ENCODE measurements around the gene SNX17.

SNX17 gene

GRCh38 chr2:27381577-27382181 is 11.3 kb downstream of the SNX17 start:
- H3K9ac ChIP-seq (ENCODE audit: low read length) = no peak overlapping the region
- H3K27ac ChIP-seq (ENCODE audit: low read depth, low read length) = peak overlapping the region; percentile 95
- peaks cover 35% of the 10 kb centered on the region for H3K36me3 ChIP-seq (ENCODE audit: control insufficient read depth, insufficient read depth, low read length)
- no peaks in the 10 kb centered on the region for H3K27me3 ChIP-seq (ENCODE audit: control insufficient read depth, insufficient read depth, low read length)
- H3K4me3 ChIP-seq (ENCODE audit: low read length) = peak overlapping the region; percentile 83
- peaks cover 13% of the 10 kb centered on the region for H3K4me1 ChIP-seq (ENCODE audit: control insufficient read depth, insufficient read depth, low read length)

- Histone ChIP-seq H3K27me3 (ENCODE audit: control insufficient read depth, insufficient read depth, low read length) (no peaks in the 10 kb centered on the region), H3K9ac (ENCODE audit: low read length) (no peak overlapping the region), H3K27ac (ENCODE audit: low read depth, low read length) (no peak overlapping the region), H3K4me1 (ENCODE audit: control insufficient read depth, insufficient read depth, low read length) (no peaks in the 10 kb centered on the region), H3K36me3 (ENCODE audit: control insufficient read depth, insufficient read depth, low read length) (peaks cover 2% of the 10 kb centered on the region), H3K4me3 (ENCODE audit: low read length) (no peak overlapping the region)
These were observed 20.6 kb downstream of the SNX17 start for GRCh38 chr2:27390822-27391679.

DNA sequence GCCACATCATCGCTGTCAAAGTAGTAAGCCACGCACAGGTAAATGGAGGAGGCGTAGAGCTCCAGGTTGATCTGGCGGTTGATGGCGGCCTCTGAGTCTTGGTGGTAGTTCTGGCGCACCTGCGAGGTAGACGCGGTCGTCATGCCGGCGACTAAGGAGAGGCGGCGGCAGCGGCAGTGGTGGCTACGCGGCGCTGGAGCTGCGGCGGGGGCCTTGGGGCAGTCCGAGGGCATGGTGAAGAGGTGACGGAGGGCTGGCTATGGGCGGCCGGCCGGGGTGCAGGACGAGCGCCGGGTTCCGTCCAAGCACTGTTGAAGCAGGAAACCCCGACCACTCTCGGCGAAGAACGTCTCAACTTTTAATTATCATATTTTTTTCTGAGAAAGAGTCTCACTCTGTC is 22.8 kb downstream of the SNX17 start:
- no peaks in the 10 kb centered on the region for H3K36me3 ChIP-seq (ENCODE audit: control insufficient read depth, insufficient read depth, low read length)
- no peaks in the 10 kb centered on the region for H3K4me1 ChIP-seq (ENCODE audit: control insufficient read depth, insufficient read depth, low read length)
- H3K27me3 ChIP-seq (ENCODE audit: control insufficient read depth, insufficient read depth, low read length) = no peaks in the 10 kb centered on the region
- H3K27ac ChIP-seq (ENCODE audit: low read depth, low read length) = no peak overlapping the region
- H3K9ac ChIP-seq (ENCODE audit: low read length) = no peak overlapping the region
- H3K4me3 ChIP-seq (ENCODE audit: low read length) = no peak overlapping the region

DNA sequence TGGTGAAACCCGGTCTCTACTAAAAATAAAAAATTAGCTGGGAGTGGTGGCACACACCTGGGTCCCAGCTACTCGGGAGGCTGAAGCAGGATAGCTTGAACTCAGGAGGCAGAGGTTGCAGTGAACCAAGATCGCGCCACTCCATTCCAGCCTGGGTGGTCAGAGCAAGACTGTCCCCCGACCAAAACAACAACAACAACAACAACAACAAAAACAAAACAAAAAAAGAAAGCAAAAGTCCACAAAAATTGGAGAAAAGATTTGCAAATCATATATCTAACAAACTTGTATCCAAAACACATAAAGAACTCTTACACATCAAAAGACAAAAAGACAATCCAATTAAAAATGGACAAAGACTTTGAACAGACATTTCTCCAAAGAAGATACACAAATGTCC is 28.5 kb downstream of the SNX17 start:
- H3K27me3 ChIP-seq (ENCODE audit: control insufficient read depth, insufficient read depth, low read length) = no peaks in the 10 kb centered on the region
- no peak overlapping the region for H3K4me3 ChIP-seq (ENCODE audit: low read length)
- H3K27ac ChIP-seq (ENCODE audit: low read depth, low read length) = no peak overlapping the region
- no peaks in the 10 kb centered on the region for H3K36me3 ChIP-seq (ENCODE audit: control insufficient read depth, insufficient read depth, low read length)
- H3K4me1 ChIP-seq (ENCODE audit: control insufficient read depth, insufficient read depth, low read length) = no peaks in the 10 kb centered on the region
- no peak overlapping the region for H3K9ac ChIP-seq (ENCODE audit: low read length)

DNA sequence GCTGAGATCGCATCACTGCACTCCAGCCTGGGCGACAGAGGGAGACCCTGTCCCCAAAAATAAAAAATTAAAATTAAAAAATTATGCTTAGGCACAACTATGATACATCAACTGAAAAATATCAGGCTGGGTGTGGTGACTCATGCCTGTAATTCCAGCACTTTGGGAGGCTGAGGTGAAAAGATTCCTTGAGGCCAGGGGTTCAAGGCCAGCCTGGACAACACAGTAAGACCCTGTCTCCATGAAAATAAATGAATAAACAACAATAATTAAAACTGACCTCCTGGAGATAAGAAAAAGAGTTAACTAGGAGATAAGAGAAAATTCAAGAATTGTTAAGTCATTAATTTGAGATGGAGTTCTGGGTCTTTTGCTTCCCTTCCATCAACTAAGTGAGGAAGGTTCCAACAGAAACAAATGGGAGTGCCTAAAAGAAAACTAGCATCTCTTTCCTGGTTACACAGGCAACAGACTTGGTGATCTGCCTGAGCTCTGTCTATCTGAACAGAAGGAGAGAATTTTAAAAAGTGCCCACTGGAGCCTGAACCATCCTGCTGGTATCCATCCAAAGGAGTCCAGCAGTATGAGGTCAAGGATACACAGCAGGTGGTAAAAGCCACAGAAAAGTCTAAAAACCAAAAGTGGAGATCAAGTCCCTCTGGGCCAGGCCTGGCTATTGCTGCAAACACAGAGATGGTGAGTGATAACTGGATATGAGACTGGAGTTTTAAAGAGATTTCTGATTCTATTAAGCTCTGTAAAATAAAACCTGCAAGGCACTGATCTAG is 30.1 kb downstream of the SNX17 start:
- Histone ChIP-seq H3K4me3 (ENCODE audit: low read length) (no peak overlapping the region), H3K9ac (ENCODE audit: low read length) (no peak overlapping the region), H3K36me3 (ENCODE audit: control insufficient read depth, insufficient read depth, low read length) (no peaks in the 10 kb centered on the region), H3K27me3 (ENCODE audit: control insufficient read depth, insufficient read depth, low read length) (no peaks in the 10 kb centered on the region), H3K4me1 (ENCODE audit: control insufficient read depth, insufficient read depth, low read length) (no peaks in the 10 kb centered on the region), H3K27ac (ENCODE audit: low read depth, low read length) (no peak overlapping the region)

GRCh38 chr2:27407798-27408491 is 37.5 kb downstream of the SNX17 start:
- Histone ChIP-seq H3K4me3 (ENCODE audit: low read length) (peak overlapping the region; percentile 79), H3K36me3 (ENCODE audit: control insufficient read depth, insufficient read depth, low read length) (no peaks in the 10 kb centered on the region), H3K4me1 (ENCODE audit: control insufficient read depth, insufficient read depth, low read length) (peaks cover 9% of the 10 kb centered on the region), H3K27ac (ENCODE audit: low read depth, low read length) (no peak overlapping the region), H3K27me3 (ENCODE audit: control insufficient read depth, insufficient read depth, low read length) (no peaks in the 10 kb centered on the region), H3K9ac (ENCODE audit: low read length) (no peak overlapping the region)

DNA sequence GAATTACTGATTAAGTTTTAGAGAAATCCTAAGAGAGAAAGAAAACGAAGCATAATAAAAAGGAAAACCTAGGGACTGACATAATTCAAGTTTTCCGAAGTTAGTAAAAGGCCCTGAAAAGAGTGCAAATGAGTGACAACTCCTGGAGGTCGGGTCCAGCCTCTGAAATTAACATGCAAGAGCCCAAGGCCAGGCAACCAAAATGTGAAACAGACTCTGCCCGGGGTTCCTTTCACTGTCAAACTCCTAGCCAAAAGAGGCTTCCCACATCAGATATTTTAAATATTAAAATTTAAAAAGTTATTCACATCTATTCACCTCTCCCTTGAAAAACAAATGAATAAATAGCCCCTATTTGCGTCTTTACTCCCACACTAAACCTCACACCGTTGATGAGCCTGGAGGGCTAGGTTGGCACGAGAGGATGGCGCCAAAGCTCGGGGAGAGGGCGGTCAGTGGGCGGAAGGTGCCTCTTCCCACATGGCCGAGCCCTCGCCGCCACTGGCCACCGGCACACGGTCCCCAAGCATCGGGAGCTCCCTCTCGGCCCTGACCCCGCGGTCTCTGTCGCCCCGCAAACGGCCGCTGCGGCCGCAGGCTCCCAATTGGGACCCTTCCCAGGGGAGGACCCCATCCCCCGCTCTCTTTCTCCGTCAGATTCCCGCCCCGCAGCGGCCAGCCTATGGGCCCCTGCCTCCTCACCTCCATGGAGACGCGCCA is 38.3 kb downstream of the SNX17 start:
- peaks cover 9% of the 10 kb centered on the region for H3K4me1 ChIP-seq (ENCODE audit: control insufficient read depth, insufficient read depth, low read length)
- peak overlapping the region; percentile 79 for H3K4me3 ChIP-seq (ENCODE audit: low read length)
- H3K27me3 ChIP-seq (ENCODE audit: control insufficient read depth, insufficient read depth, low read length) = no peaks in the 10 kb centered on the region
- H3K36me3 ChIP-seq (ENCODE audit: control insufficient read depth, insufficient read depth, low read length) = no peaks in the 10 kb centered on the region
- peak overlapping the region; percentile 63 for H3K27ac ChIP-seq (ENCODE audit: low read depth, low read length)
- peak overlapping the region; percentile 68 for H3K9ac ChIP-seq (ENCODE audit: low read length)

DNA sequence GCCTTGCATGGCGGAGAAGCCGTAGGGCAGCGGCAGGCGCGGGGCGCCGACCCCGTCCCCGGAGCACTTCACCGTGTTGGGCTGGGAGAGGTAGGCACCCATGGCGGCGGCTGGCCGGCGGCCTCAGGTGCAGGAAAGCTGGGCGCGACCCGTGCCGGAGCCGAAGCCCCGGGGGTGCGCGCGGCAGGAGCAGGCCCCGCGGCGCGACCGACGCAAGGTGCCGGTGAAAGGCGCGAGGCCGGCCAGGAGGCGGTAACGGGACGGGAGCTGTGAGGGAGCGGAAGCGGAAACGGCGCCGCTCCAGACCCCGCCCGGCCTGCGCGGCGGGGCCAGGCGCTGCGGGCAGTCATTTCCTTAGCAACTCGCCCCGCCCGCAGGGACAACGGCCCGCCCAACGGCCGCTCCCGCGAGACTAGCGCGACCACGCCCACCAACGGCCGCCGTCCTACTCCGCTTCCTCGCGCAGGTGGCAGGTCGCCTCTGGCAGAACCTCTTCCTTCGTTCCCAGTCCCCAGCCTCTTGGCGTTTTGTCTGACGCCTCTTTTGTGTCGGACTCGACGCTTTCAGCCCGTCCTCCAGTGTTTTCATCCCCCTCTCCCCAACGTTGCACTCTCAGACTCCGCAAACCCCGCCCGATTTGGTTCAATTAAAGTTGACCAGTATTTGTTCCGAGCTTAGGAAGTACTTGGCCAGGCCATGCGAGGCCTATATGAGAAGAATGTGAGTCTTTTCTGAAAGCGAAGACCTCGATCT is 39.1 kb downstream of the SNX17 start, which contains the start of gene PPM1G:
Gene PPM1G, minus strand, starts transcription at position 271 of the 753 bp plus-strand sequence. Its CDS starts 169 bp downstream, at position 102.
- peak within 1 kb of the TSS; percentile 93 for H3K4me3 ChIP-seq (ENCODE audit: low read length)
- H3K27ac ChIP-seq (ENCODE audit: low read depth, low read length) = peak within 1 kb of the TSS; percentile 79
- H3K36me3 ChIP-seq (ENCODE audit: control insufficient read depth, insufficient read depth, low read length) = no peaks in the 10 kb centered on the region
- H3K27me3 ChIP-seq (ENCODE audit: control insufficient read depth, insufficient read depth, low read length) = no peaks in the 10 kb centered on the region
- H3K9ac ChIP-seq (ENCODE audit: low read length) = peak within 1 kb of the TSS; percentile 68
- H3K4me1 ChIP-seq (ENCODE audit: control insufficient read depth, insufficient read depth, low read length) = peaks cover 9% of the 10 kb centered on the region

GRCh38 chr2:27412419-27413152 is 42.2 kb downstream of the SNX17 start:
- Histone ChIP-seq H3K4me3 (ENCODE audit: low read length) (no peak overlapping the region), H3K4me1 (ENCODE audit: control insufficient read depth, insufficient read depth, low read length) (peaks cover 8% of the 10 kb centered on the region), H3K36me3 (ENCODE audit: control insufficient read depth, insufficient read depth, low read length) (no peaks in the 10 kb centered on the region), H3K9ac (ENCODE audit: low read length) (no peak overlapping the region), H3K27me3 (ENCODE audit: control insufficient read depth, insufficient read depth, low read length) (no peaks in the 10 kb centered on the region), H3K27ac (ENCODE audit: low read depth, low read length) (no peak overlapping the region)

- no peak overlapping the region for H3K4me3 ChIP-seq (ENCODE audit: low read length)
These were observed 45.7 kb downstream of the SNX17 start for GRCh38 chr2:27416151-27416550.

More at GRCh38 chr2:27416151-27416550, 45.7 kb downstream of the SNX17 start:
- Histone ChIP-seq H3K27me3 (ENCODE audit: control insufficient read depth, insufficient read depth, low read length) (no peaks in the 10 kb centered on the region), H3K9ac (ENCODE audit: low read length) (no peak overlapping the region), H3K36me3 (ENCODE audit: control insufficient read depth, insufficient read depth, low read length) (no peaks in the 10 kb centered on the region), H3K4me1 (ENCODE audit: control insufficient read depth, insufficient read depth, low read length) (no peaks in the 10 kb centered on the region), H3K27ac (ENCODE audit: low read depth, low read length) (no peak overlapping the region)

Measured in rectal smooth muscle tissue (tissue), 1 donor.